Ovary (tissue), 9 donors: ENCODE data around the gene SPATA21. TPM values are rescaled to one million over a fixed set of nuclear protein-coding genes. Genes with fewer than 3 reads are reported as not detected.

Source experiments
- DNase-seq, 5 donors: peaks; one replicate each; pipeline ENCODE4 v3.0.0-alpha.2; 2019 to 2020
- H3K27ac ChIP-seq, 2 donors: fragments of 200-600 bp; one replicate each; pipeline versions ENCODE4 v1.5.1 to v1.8.0; 2019 to 2022
- H3K27me3 ChIP-seq: fragments of 200-600 bp; one replicate; pipeline ENCODE4 v1.8.0; 2022
- H3K36me3 ChIP-seq: fragments of 200-600 bp; sonication (generic); one replicate; pipeline ENCODE4 v1.5.1; 2019
- H3K4me1 ChIP-seq: one replicate; pipeline ENCODE4 v1.8.1; 2013; ENCODE audit warnings: mild to moderate bottlenecking, moderate library complexity; ENCODE audit not compliant: insufficient read depth
- H3K4me3 ChIP-seq: fragments of 200-600 bp; sonication (generic); one replicate; pipeline ENCODE4 v1.5.1; 2017
- H3K9me3 ChIP-seq, 2 donors: fragments of 200-600 bp in 1 of 2; sonication (generic) in 1 of 2; one replicate each; pipeline versions ENCODE4 v1.5.1 to v1.8.1; 2013 to 2019; ENCODE audit warnings: mild to moderate bottlenecking in 1 of 2, moderate library complexity in 1 of 2
- EP300 ChIP-seq: sonication (generic); formaldehyde crosslinking; IDR thresholded peaks from one replicate; pipeline ENCODE4 v1.6.1; 2017; ENCODE audit warnings: antibody characterized with exemption
- POLR2A ChIP-seq: fragments of 450-650 bp; IDR thresholded peaks from one replicate; pipeline ENCODE4 v1.6.1; 2017; ENCODE audit warnings: antibody characterized with exemption, mild to moderate bottlenecking, moderate library complexity
- WGBS, 3 donors: extraction: QIAGEN DNeasy Blood & Tissue Kit in 1 of 3; methylation state at CpG; one replicate each; pipeline versions ENCODE4 v1.1.5 to v1.1.7; 2013 to 2017; 5-methylcytosine and 5-hydroxymethylcytosine counted together
- intact Hi-C, 4 donors: fragments of 100-400 bp; cut with DNase I; formaldehyde crosslinking; loops; one replicate each; pipeline versions ENCODE4 v1.11.0 to v1.15.1; 2022 to 2023
- polyA plus RNA-seq, 2 donors: library from polyadenylated mRNA; stranded (reverse); fragments of 200-250 nt in 1 of 2; fragments of 350-450 nt in 1 of 2; fragmentation: Illumina TruSeq in 1 of 2; extraction: RNeasy Lipid Tissue Mini Kit (QIAGEN cat#74804) in 1 of 2; gene quantifications; one replicate each; pipeline ENCODE4 v1.2.3, GENCODE V29; 2013 to 2014
- total RNA-seq, 7 donors: library from RNA; depleted of rRNA in 2 of 7; stranded (reverse); fragments of >200 nt in 2 of 7; fragmentation: NEBNext Ultra II Directional in 3 of 7; extraction: Animal tissue kit (Norgen Biotek cat#: 25700) in 3 of 7; gene quantifications; one replicate each; pipeline versions ENCODE4 v1.1.0 to v1.2.4, GENCODE V29; 2016 to 2023
- TF ChIP-seq, protein P1 (sequence below), 3 donors: fragments of 450-650 bp in 2 of 3; fragments of 200-600 bp in 1 of 3; IDR thresholded peaks; one replicate each; pipeline versions ENCODE4 v1.5.1 to v1.8.0; 2016 to 2022; ENCODE audit warnings: antibody characterized with exemption in 3 of 3, mild to moderate bottlenecking in 1 of 3
- donor health status: DM: no; HTN: no; CAD: no; lungs with moderate emphysema.
- donor health status: DM: no; HTN: no; CAD: no.
- donor health status: Bipolar disorder and iron deficiency.
- donor health status: DM: yes; HTN: yes; CAD: no.
- donor health status: DM: no; HTN: no; CAD: no.
- donor health status: DM: yes; HTN: yes; CAD: no.

SPATA21 gene
- total and polyA plus RNA-seq, 9 donors: 0.17 TPM; not detected in 8

DNA sequence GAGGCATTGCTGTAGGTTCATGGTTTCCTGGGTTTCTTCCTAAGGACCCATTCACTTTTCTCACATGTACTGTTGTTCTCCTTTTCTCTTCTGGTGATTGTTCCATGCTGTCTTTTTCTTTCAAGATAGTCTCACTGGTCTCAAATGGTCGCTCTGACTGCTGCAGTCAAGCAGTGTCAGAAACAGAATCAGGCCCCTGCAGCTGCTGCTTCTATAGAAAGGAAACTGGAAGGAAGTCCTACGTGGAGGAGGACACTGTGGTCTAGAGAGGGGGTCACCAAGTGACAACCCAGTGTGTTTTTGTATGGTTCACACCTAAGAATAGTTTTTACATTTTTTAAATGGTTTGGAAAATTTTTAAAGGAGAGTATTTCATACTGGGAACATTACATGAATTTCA, 5.7 kb upstream of the SPATA21 start:
- TF ChIP-seq, protein P1, sequence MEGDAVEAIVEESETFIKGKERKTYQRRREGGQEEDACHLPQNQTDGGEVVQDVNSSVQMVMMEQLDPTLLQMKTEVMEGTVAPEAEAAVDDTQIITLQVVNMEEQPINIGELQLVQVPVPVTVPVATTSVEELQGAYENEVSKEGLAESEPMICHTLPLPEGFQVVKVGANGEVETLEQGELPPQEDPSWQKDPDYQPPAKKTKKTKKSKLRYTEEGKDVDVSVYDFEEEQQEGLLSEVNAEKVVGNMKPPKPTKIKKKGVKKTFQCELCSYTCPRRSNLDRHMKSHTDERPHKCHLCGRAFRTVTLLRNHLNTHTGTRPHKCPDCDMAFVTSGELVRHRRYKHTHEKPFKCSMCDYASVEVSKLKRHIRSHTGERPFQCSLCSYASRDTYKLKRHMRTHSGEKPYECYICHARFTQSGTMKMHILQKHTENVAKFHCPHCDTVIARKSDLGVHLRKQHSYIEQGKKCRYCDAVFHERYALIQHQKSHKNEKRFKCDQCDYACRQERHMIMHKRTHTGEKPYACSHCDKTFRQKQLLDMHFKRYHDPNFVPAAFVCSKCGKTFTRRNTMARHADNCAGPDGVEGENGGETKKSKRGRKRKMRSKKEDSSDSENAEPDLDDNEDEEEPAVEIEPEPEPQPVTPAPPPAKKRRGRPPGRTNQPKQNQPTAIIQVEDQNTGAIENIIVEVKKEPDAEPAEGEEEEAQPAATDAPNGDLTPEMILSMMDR (IDR thresholded peaks at IDR 0.05): no peak
- 61 to 71% (median 69%) methylated on average over 2 of the region's 2 CpGs for WGBS, 3 donors
- H3K36me3 ChIP-seq: no peaks in the 10 kb centered on the region
- no peak for DNase-seq
- H3K27me3 ChIP-seq: no peaks in the 10 kb centered on the region
- no peak overlapping the region for H3K27ac ChIP-seq
- intact Hi-C loops: loop anchor here in 1 of 4 donors (10.0 kb wide), 1 partner anchor 52 kb away; no protein-coding TSS in a partner anchor
- no peaks in the 10 kb centered on the region for H3K9me3 ChIP-seq
- no peak overlapping the region for H3K4me3 ChIP-seq
- H3K4me1 ChIP-seq: peaks cover 2% of the 10 kb centered on the region

DNA sequence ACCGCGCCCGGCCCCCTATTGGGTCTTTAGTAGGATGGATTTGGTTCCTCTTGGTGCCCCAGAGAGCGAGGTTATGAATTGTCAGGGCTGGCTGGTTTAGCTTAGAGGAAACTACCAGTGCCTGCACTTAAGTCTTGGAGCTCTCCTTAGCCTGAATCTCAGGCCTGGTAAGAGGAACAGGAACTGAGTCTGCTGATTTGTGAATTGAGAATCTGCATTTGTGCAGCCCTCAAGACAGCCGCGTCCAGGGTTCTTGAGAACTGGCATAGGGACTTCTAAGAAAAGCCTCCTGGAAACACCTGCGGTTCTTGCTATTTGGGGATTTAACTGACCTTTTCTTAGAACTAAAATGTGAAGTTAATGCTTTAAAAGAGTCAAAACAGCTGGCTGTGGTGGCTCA, 5.0 kb upstream of the SPATA21 start:
- H3K36me3 ChIP-seq: no peaks in the 10 kb centered on the region
- H3K9me3 ChIP-seq: no peaks in the 10 kb centered on the region
- intact Hi-C loops: loop anchor here in 1 of 4 donors (10.0 kb wide), 1 partner anchor 53 kb away; no protein-coding TSS in a partner anchor
- no peak overlapping the region for H3K27ac ChIP-seq
- H3K4me3 ChIP-seq: no peak overlapping the region
- no peak for DNase-seq
- H3K27me3 ChIP-seq: no peaks in the 10 kb centered on the region
- TF ChIP-seq EP300 (no peak), POLR2A (no peak)
- TF ChIP-seq, protein P1 (IDR thresholded peaks at IDR 0.05): no peak
- H3K4me1 ChIP-seq: peaks cover 2% of the 10 kb centered on the region
- WGBS, 3 donors: 88 to 96% (median 91%) methylated on average over 7 of the region's 7 CpGs

DNA sequence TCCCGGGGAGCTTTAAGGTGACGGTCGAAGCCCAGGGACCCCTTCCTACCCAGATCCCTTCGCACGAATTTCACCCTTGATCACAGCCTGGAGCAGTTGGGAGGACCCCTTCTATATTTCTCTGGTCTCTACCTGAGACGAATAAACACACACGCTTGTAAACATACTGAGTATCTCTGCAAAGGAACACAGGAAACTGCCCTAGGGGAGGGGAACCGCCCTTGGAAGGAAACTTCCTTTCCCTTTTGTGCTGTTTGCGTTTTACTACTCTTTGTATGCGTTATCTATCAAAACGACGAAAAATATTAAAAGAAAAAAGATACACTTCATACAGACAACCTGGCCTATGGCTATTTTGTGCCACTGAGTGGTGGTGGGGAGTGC, 4.0 kb upstream of the SPATA21 start:
- TF ChIP-seq EP300: no peak
- TF ChIP-seq POLR2A: no peak
- TF ChIP-seq, protein P1 (IDR thresholded peaks at IDR 0.05): no peak
- peak overlapping the region; percentile 67 for H3K4me3 ChIP-seq
- peaks cover 2% of the 10 kb centered on the region for H3K4me1 ChIP-seq
- WGBS, 3 donors: 2 to 3% (median 2%) methylated on average over 12 of the region's 12 CpGs
- intact Hi-C loops: loop anchor here in 1 of 4 donors (10.0 kb wide), 1 partner anchor 54 kb away; no protein-coding TSS in a partner anchor
- H3K36me3 ChIP-seq: no peaks in the 10 kb centered on the region
- no peaks in the 10 kb centered on the region for H3K9me3 ChIP-seq
- H3K27me3 ChIP-seq: no peaks in the 10 kb centered on the region
- no peak for DNase-seq
- H3K27ac ChIP-seq: peak overlapping the region; percentile 15 to 65

DNA sequence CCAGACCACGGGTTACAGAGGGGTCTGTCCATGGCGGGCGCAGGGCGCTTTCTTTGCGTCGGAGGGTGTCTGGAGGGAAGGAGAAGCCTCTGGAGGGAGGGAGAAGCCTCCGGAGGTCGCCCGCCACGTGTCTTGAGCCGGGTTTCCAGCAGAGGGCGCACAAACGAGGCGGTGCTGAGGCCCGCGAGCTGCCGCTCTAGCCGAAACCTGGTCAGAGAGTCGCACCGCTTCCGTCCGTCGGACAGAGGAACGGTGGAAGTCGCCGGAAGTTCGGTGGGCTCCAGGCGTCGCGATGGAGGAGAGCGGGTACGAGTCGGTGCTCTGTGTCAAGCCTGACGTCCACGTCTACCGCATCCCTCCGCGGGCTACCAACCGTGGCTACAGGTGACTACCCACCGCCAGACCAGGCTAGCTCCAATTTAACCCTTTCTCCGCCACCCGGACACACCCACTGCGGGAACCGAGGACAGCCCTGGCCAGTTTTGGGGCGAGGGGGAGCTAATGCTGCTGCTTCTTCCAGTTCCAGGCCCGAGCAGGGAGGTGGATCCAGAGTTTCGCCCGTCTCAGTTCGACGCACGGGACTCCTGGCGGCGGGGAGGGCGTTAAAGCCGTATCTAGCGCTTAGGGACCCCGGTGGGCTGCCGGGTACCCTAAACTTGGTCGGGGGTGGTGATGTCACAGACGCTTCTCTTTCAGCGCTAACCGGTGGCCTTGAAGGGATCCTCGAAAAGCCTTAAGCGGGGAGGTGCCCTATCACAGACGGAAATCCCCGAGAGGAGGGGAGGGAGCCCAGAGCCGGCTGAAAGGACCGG, 3.5 kb upstream of the SPATA21 start, which contains the start of gene NECAP2:
NECAP2 (plus strand) TSS at position 255 of the 812 bp plus-strand sequence; CDS start at position 293, 38 bp downstream.
- peak; percentile 92 to 97 (median 94) for DNase-seq
- intact Hi-C loops: loop anchor here in 1 of 4 donors (10.0 kb wide), 1 partner anchor 54 kb away; no protein-coding TSS in a partner anchor
- WGBS, 3 donors: 0% methylated on average over 61 to 68 of the region's 68 CpGs
- Histone ChIP-seq H3K27me3 (no peaks in the 10 kb centered on the region), H3K4me3 (peak within 1 kb of the TSS; percentile 67), H3K27ac (peak within 1 kb of the TSS; percentile 15 to 65), H3K36me3 (no peaks in the 10 kb centered on the region), H3K4me1 (peaks cover 2% of the 10 kb centered on the region), H3K9me3 (no peaks in the 10 kb centered on the region)
- TF ChIP-seq, protein P1 (IDR thresholded peaks at IDR 0.05): peak; percentile 91 to 97 (median 95)
- TF ChIP-seq EP300 (no peak), POLR2A (peak; percentile 20)
